HepG2 (cell line): ENCODE measurements around the gene LCA5. TPM values are rescaled to one million over a fixed set of nuclear protein-coding genes. Genes with fewer than 3 reads are reported as not detected.
"Not testable (repeated sequence)": the region's sequence is repeated elsewhere in the genome, so short reads cannot be mapped to it uniquely, and the experiment has no call there.

Experiments used
- ATAC-seq: fragments of 200-7000 bp; cut with Tn5 transposase; 3 replicates; pipeline ENCODE4 v1.9.1; 2020; ENCODE audit warnings: mild to moderate bottlenecking, moderate library complexity
- BruUV-seq: library from RNA; stranded (reverse); fragments of 400-500 nt; replicated peaks from 2 replicates; lab custom pipeline; 2021; lab: Mats Ljungman, UMichigan
- CTCF ChIA-PET: fragments of 300-600 bp; formaldehyde crosslinking; extraction: SDS; loops from one replicate; lab custom pipeline; 2021; ENCODE audit warnings: low total read pairs, inconsistent platforms, low intra/inter-chr PET ratio; lab: Yijun Ruan, JAX
- POLR2A ChIA-PET: fragments of 350-600 bp; sonication (Branson Sonifier 250); formaldehyde crosslinking; loops from one replicate; lab custom pipeline; 2020; ENCODE audit warnings: antibody characterized with exemption, inconsistent platforms; lab: Yijun Ruan, JAX
- DNase-seq: peaks from one replicate; pipeline ENCODE4 v3.0.0-alpha.2; 2015; ENCODE audit warnings: low spot score
- FAIRE-seq: peaks from 3 replicates; lab custom pipeline; 2011; peaks lifted over from hg19 to GRCh38; lab: Jason Lieb, UNC
- H2AFZ ChIP-seq: one replicate; pipeline ENCODE4 v1.6.1; 2011; ENCODE audit warnings: low read length, inconsistent platforms
- H3K27ac ChIP-seq: fragments of 300-600 bp; 3 replicates; pipeline ENCODE4 v1.8.0; 2011; ENCODE audit warnings: mixed run types, mild to moderate bottlenecking, mixed read lengths, low read length, inconsistent platforms; ENCODE audit not compliant: insufficient read depth; ENCODE audit errors: extremely low read length
- H3K27me3 ChIP-seq, 2 experiments: fragments of 200-600 bp in 1 of 2; 2 replicates in 1 of 2; 3 replicates in 1 of 2; pipeline versions ENCODE4 v1.6.0 to v1.8.0; 2011; ENCODE audit warnings: low read length in 2 of 2, mild to moderate bottlenecking in 2 of 2, moderate library complexity in 2 of 2, inconsistent platforms in 1 of 2; ENCODE audit not compliant: insufficient read depth in 2 of 2, control insufficient read depth in 1 of 2
- H3K36me3 ChIP-seq, 2 experiments: fragments of 200-600 bp in 1 of 2; replicated peaks in 1 of 2; 2 replicates in 1 of 2; 3 replicates in 1 of 2; pipeline versions ENCODE4 v1.5.1 to v1.8.0; 2011; ENCODE audit warnings: low read length in 2 of 2, inconsistent platforms in 1 of 2; ENCODE audit not compliant: insufficient read depth in 2 of 2, control insufficient read depth in 1 of 2
- H3K4me1 ChIP-seq: 2 replicates; pipeline ENCODE4 v1.5.1; 2012; ENCODE audit warnings: low read length, inconsistent platforms; ENCODE audit not compliant: insufficient read depth
- H3K4me2 ChIP-seq: 2 replicates; pipeline ENCODE4 v1.6.0; 2011; ENCODE audit warnings: low read depth, low read length, inconsistent platforms
- H3K4me3 ChIP-seq, 3 experiments: fragments of 200-600 bp in 1 of 3; sonication (generic), shearing (Covaris generic) in 1 of 3; replicated peaks in 1 of 3; 2 replicates each; pipeline ENCODE4 v1.5.1; 2011 to 2016; ENCODE audit warnings: low read length in 3 of 3, inconsistent platforms in 2 of 3, low read depth in 2 of 3, mild to moderate bottlenecking in 2 of 3, control low read depth in 1 of 3, mixed read lengths in 1 of 3; ENCODE audit not compliant: insufficient read depth in 1 of 3
- H3K79me2 ChIP-seq: one replicate; pipeline ENCODE4 v1.6.1; 2011; ENCODE audit warnings: low read length, inconsistent platforms; ENCODE audit not compliant: insufficient read depth
- H3K9ac ChIP-seq: 2 replicates; pipeline ENCODE4 v1.6.0; 2011; ENCODE audit warnings: mild to moderate bottlenecking, low read depth, low read length, inconsistent platforms; ENCODE audit not compliant: insufficient read depth
- H3K9me3 ChIP-seq: 2 replicates; pipeline ENCODE4 v1.5.1; 2012; ENCODE audit warnings: mild to moderate bottlenecking, low read length
- H4K20me1 ChIP-seq: 2 replicates; pipeline ENCODE4 v1.6.0; 2011; ENCODE audit warnings: inconsistent platforms, mild to moderate bottlenecking, low read length, moderate library complexity; ENCODE audit not compliant: insufficient read depth
- CHCHD3 ChIP-seq: sonication (generic); formaldehyde crosslinking; IDR thresholded peaks from 2 replicates; pipeline ENCODE4 v1.8.0; 2022; ENCODE audit warnings: mild to moderate bottlenecking, missing genetic modification reagents, moderate library complexity
- IRF2 ChIP-seq: IDR thresholded peaks from 2 replicates; pipeline ENCODE4 v1.6.1; 2018; ENCODE audit warnings: missing genetic modification reagents, missing compliant biosample characterization
- KLF16 ChIP-seq, 2 experiments: sonication (generic) in 1 of 2; formaldehyde crosslinking in 1 of 2; IDR thresholded peaks; 2 replicates each; pipeline versions ENCODE4 v1.6.1 to v1.8.0; 2016 to 2023; ENCODE audit warnings: missing genetic modification reagents in 2 of 2, missing compliant biosample characterization in 1 of 2
- MEF2D ChIP-seq: sonication (generic); formaldehyde crosslinking; IDR thresholded peaks from 2 replicates; pipeline ENCODE4 v1.5.1; 2020; ENCODE audit warnings: mild to moderate bottlenecking, missing genetic modification reagents
- MYPOP ChIP-seq: sonication (generic); formaldehyde crosslinking; IDR thresholded peaks from 2 replicates; pipeline ENCODE4 v1.8.1; 2023; ENCODE audit warnings: mild to moderate bottlenecking, moderate library complexity, missing genetic modification reagents
- NFYB ChIP-seq: sonication (generic); formaldehyde crosslinking; IDR thresholded peaks from 2 replicates; pipeline ENCODE4 v1.4.0; 2020; ENCODE audit warnings: missing genetic modification reagents
- PLRG1 ChIP-seq: fragments of 450-650 bp; conservative IDR thresholded peaks from 2 replicates; pipeline ENCODE4 v1.6.1; 2016
- TAF1 ChIP-seq: sonication (generic); formaldehyde crosslinking; IDR thresholded peaks from 2 replicates; pipeline ENCODE4 v1.4.0; 2020; ENCODE audit warnings: missing genetic modification reagents
- ZNF709 ChIP-seq: sonication (generic); formaldehyde crosslinking; IDR thresholded peaks from 2 replicates; pipeline ENCODE4 v1.5.0; 2020; ENCODE audit warnings: mild to moderate bottlenecking, missing genetic modification reagents
- WGBS: methylation state at CpG from one replicate; pipeline ENCODE4 v1.1.6; 2017; ENCODE audit warnings: low lambda C conversion rate; 5-methylcytosine and 5-hydroxymethylcytosine counted together
- in situ Hi-C: cut with HindIII; loops from 2 replicates; pipeline ENCODE4 v1.10.0; 2017; ENCODE audit warnings: low pct_unique_long_range_greater_than_20kb; ENCODE audit not compliant: extremely low pct_ligation_motif_present
- intact Hi-C: fragments of 100-400 bp; cut with micrococcal nuclease; formaldehyde crosslinking; loops from one replicate; pipeline ENCODE4 v1.10.0; 2022; ENCODE audit not compliant: unreplicated experiment
- polyA plus RNA-seq, 8 experiments: library from polyadenylated mRNA; depleted of rRNA in 3 of 8; stranded (reverse) in 7 of 8; unstranded in 1 of 8; fragments of >200 nt; fragmentation: Illumina TruSeq in 4 of 8; extraction: Trizol in 4 of 8; gene quantifications; 2 replicates each; pipeline versions ENCODE4 v1.2.1 to v1.2.3, GENCODE V29; 2011 to 2016; ENCODE audit warnings: low read depth in 4 of 8, missing spikeins in 1 of 8, mixed read lengths in 1 of 8; ENCODE audit not compliant: insufficient read depth in 1 of 8
- total RNA-seq, 5 experiments: library from RNA; depleted of rRNA; stranded (reverse); fragments of >200 nt; fragmentation: Illumina TruSeq; extraction: Trizol; gene quantifications; 2 replicates each; pipeline ENCODE4 v1.2.3, GENCODE V29; 2016; ENCODE audit warnings: low read depth in 1 of 5

Gene LCA5
- total and polyA plus RNA-seq, 2 of the 13 experiments (the other 11 are each of a cell fraction or from before 2014, with no cell fraction given): 0.84 to 4.6 TPM

GRCh38 chr6:79536585-79536953 lies 661 bp downstream of the LCA5 start (continued):
- no peak; the same call in 1 of the 2 replicates for TF ChIP-seq ZNF709 (CRISPR knock-in tag)
- TF ChIP-seq IRF2 (CRISPR knock-in tag): peak; percentile 36; the same call in 1 of the 2 replicates
- no peak for TF ChIP-seq NFYB (CRISPR knock-in tag)
- 0 out of 2 replicates have a peak, but pooled peaks have one; percentile 13 for TF ChIP-seq MYPOP (CRISPR knock-in tag)
- TF ChIP-seq MEF2D (CRISPR knock-in tag): 0 out of 2 replicates have a peak, but pooled peaks have one; percentile 24
- TF ChIP-seq TAF1: no peak
- no peak for TF ChIP-seq CHCHD3
- TF ChIP-seq KLF16 (CRISPR knock-in tag; IDR thresholded peaks at IDR 0.05): no peak
- no peak for TF ChIP-seq PLRG1

- H3K27me3 ChIP-seq, ATAC-seq, H3K4me2 ChIP-seq, H2AFZ ChIP-seq, H3K36me3 ChIP-seq, DNase-seq, H3K9me3 ChIP-seq, H3K79me2 ChIP-seq, H3K4me3 ChIP-seq, H4K20me1 ChIP-seq, POLR2A ChIA-PET, FAIRE-seq, H3K27ac ChIP-seq, CTCF ChIA-PET, in situ Hi-C loops, BruUV-seq, H3K9ac ChIP-seq: not testable (repeated sequence)
- peaks cover 32% of the 10 kb centered on the region for H3K4me1 ChIP-seq
- WGBS: 96% methylated on average over 4 of the region's 4 CpGs
- intact Hi-C loops: loop anchor here (10.0 kb wide), 1 partner anchor 295 kb away; the partner anchor contains the start of gene HMGN3
Observed at GRCh38 chr6:79529567-79529966, 7.7 kb downstream of the LCA5 start.
